ENCODE measurements around the gene DOK6. TPM values are rescaled to one million over a fixed set of nuclear protein-coding genes. Genes with fewer than 3 reads are reported as not detected.

Gene DOK6
- total RNA-seq, 1 donor from 2014 or later, result 0.43 TPM

DNA sequence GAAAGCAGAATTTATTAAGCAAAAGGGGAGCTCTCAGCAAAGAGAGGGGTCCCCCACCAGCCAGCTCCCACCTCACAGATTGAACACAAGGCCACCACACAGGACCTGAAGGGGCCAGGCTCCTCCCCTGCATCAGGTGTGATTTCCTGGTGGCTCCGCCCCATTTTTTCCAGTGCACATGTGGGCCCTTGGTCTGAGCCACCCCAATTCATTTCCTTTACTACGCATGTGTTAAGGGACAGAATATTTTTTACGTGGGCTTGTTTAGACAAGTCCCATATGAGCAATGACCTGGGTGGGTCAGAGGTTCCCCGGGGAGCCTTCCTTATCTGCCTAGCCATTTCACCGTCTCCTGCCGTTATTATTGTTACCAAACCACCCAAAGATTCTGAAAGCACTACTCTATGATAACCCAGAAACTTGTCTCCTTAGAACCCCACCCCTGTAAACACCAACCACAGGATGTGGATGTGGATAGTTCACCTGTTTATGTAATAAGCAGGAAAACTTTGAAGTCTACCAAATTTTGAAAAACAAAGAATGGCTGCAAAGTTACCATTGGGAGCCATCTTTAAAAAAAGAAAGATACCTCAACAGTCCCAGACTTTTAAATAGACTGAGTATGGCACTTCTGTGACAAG is 355.3 kb downstream of the DOK6 start:
- Mint-ChIP-seq H3K27ac (no peak overlapping the region), H3K36me3 (no peaks in the 10 kb centered on the region), H3K9me3 (peaks cover 3% of the 10 kb centered on the region), H3K27me3 (ENCODE audit: insufficient read depth, low read depth) (peaks cover 3% of the 10 kb centered on the region), H3K4me1 (peaks cover 14% of the 10 kb centered on the region), H3K4me3 (no peak overlapping the region)
- H4K20me1 ChIP-seq (ENCODE audit: low read depth), result no peaks in the 10 kb centered on the region
- H3K27me3 ChIP-seq, result no peaks in the 10 kb centered on the region
- no peak overlapping the region for H3K27ac ChIP-seq
- DNase-seq (ENCODE audit: low spot score), result no peak
- no peaks in the 10 kb centered on the region for H3K79me2 ChIP-seq (ENCODE audit: low read depth)
- no peaks in the 10 kb centered on the region for H3K36me3 ChIP-seq
- H3K4me1 ChIP-seq, result peaks cover 10% of the 10 kb centered on the region
- H2AFZ ChIP-seq (replicated peaks), result no peak overlapping the region
- no peak overlapping the region for H3K4me2 ChIP-seq
- no peak overlapping the region for H3K4me3 ChIP-seq
- no peaks in the 10 kb centered on the region for H3K9me3 ChIP-seq (ENCODE audit: low read depth)
- H3K9ac ChIP-seq, result no peak overlapping the region
- H3F3A ChIP-seq (ENCODE audit: low read depth), result no peaks in the 10 kb centered on the region
- TF ChIP-seq, protein P1, sequence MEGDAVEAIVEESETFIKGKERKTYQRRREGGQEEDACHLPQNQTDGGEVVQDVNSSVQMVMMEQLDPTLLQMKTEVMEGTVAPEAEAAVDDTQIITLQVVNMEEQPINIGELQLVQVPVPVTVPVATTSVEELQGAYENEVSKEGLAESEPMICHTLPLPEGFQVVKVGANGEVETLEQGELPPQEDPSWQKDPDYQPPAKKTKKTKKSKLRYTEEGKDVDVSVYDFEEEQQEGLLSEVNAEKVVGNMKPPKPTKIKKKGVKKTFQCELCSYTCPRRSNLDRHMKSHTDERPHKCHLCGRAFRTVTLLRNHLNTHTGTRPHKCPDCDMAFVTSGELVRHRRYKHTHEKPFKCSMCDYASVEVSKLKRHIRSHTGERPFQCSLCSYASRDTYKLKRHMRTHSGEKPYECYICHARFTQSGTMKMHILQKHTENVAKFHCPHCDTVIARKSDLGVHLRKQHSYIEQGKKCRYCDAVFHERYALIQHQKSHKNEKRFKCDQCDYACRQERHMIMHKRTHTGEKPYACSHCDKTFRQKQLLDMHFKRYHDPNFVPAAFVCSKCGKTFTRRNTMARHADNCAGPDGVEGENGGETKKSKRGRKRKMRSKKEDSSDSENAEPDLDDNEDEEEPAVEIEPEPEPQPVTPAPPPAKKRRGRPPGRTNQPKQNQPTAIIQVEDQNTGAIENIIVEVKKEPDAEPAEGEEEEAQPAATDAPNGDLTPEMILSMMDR (IDR thresholded peaks at IDR 0.05), result no peak
- TF ChIP-seq EZH2phosphoT487 (IDR thresholded peaks at IDR 0.05) (no peak), EZH2 (IDR thresholded peaks at IDR 0.05) (no peak)

- Histone ChIP-seq H3K9me3 (ENCODE audit: low read depth) (no peaks in the 10 kb centered on the region), H3K79me2 (ENCODE audit: low read depth) (no peaks in the 10 kb centered on the region), H4K20me1 (ENCODE audit: low read depth) (no peaks in the 10 kb centered on the region), H3K4me2 (no peak overlapping the region), H3K4me3 (no peak overlapping the region), H3F3A (ENCODE audit: low read depth) (no peaks in the 10 kb centered on the region), H3K27ac (no peak overlapping the region), H3K9ac (no peak overlapping the region), H2AFZ (replicated peaks) (peak overlapping the region; percentile 69), H3K36me3 (no peaks in the 10 kb centered on the region), H3K4me1 (peaks cover 10% of the 10 kb centered on the region), H3K27me3 (no peaks in the 10 kb centered on the region)
- peaks cover 14% of the 10 kb centered on the region for H3K4me1 Mint-ChIP-seq
- peaks cover 3% of the 10 kb centered on the region for H3K27me3 Mint-ChIP-seq (ENCODE audit: insufficient read depth, low read depth)
- no peaks in the 10 kb centered on the region for H3K36me3 Mint-ChIP-seq
- peak; percentile 23 for DNase-seq (ENCODE audit: low spot score)
- H3K9me3 Mint-ChIP-seq, result peaks cover 2% of the 10 kb centered on the region
- no peak overlapping the region for H3K27ac Mint-ChIP-seq
- TF ChIP-seq, protein P1 (IDR thresholded peaks at IDR 0.05), result no peak
- TF ChIP-seq EZH2phosphoT487 (IDR thresholded peaks at IDR 0.05) (no peak), EZH2 (IDR thresholded peaks at IDR 0.05) (no peak)
- no peak overlapping the region for H3K4me3 Mint-ChIP-seq
These were observed 357.0 kb downstream of the DOK6 start for GRCh38 chr18:69757733-69758132.

GRCh38 chr18:69758458-69758857 is 357.8 kb downstream of the DOK6 start:
- Histone ChIP-seq H3K27me3 (no peaks in the 10 kb centered on the region), H4K20me1 (ENCODE audit: low read depth) (no peaks in the 10 kb centered on the region), H2AFZ (replicated peaks) (peak overlapping the region; percentile 69), H3K9ac (no peak overlapping the region), H3K9me3 (ENCODE audit: low read depth) (no peaks in the 10 kb centered on the region), H3K79me2 (ENCODE audit: low read depth) (no peaks in the 10 kb centered on the region), H3K4me2 (no peak overlapping the region), H3K36me3 (no peaks in the 10 kb centered on the region), H3K4me1 (peaks cover 10% of the 10 kb centered on the region), H3K4me3 (no peak overlapping the region), H3K27ac (no peak overlapping the region), H3F3A (ENCODE audit: low read depth) (no peaks in the 10 kb centered on the region)
- no peak for DNase-seq (ENCODE audit: low spot score)
- Mint-ChIP-seq H3K27ac (no peak overlapping the region), H3K9me3 (peaks cover 2% of the 10 kb centered on the region), H3K36me3 (no peaks in the 10 kb centered on the region), H3K4me1 (peaks cover 12% of the 10 kb centered on the region), H3K4me3 (no peak overlapping the region), H3K27me3 (ENCODE audit: insufficient read depth, low read depth) (peaks cover 1% of the 10 kb centered on the region)
- no peak for TF ChIP-seq EZH2 (IDR thresholded peaks at IDR 0.05)

- H3K4me3 Mint-ChIP-seq, result no peak overlapping the region
- H3F3A ChIP-seq (ENCODE audit: low read depth), result no peaks in the 10 kb centered on the region
- no peak overlapping the region for H3K27ac Mint-ChIP-seq
- peaks cover under 1% of the 10 kb centered on the region for H3K9me3 Mint-ChIP-seq
- no peaks in the 10 kb centered on the region for H3K27me3 Mint-ChIP-seq (ENCODE audit: insufficient read depth, low read depth)
- no peaks in the 10 kb centered on the region for H3K27me3 ChIP-seq
- no peak overlapping the region for H3K27ac ChIP-seq
- peaks cover 12% of the 10 kb centered on the region for H3K4me1 Mint-ChIP-seq
- no peak overlapping the region for H3K9ac ChIP-seq
- H3K36me3 Mint-ChIP-seq, result no peaks in the 10 kb centered on the region
- no peaks in the 10 kb centered on the region for H4K20me1 ChIP-seq (ENCODE audit: low read depth)
- no peaks in the 10 kb centered on the region for H3K36me3 ChIP-seq
- DNase-seq (ENCODE audit: low spot score), result no peak
- TF ChIP-seq EZH2 (IDR thresholded peaks at IDR 0.05) (no peak), EZH2phosphoT487 (IDR thresholded peaks at IDR 0.05) (no peak)
- TF ChIP-seq, protein P1 (IDR thresholded peaks at IDR 0.05), result no peak
- peaks cover 10% of the 10 kb centered on the region for H3K4me1 ChIP-seq
- no peak overlapping the region for H2AFZ ChIP-seq (replicated peaks)
- H3K4me3 ChIP-seq, result no peak overlapping the region
- no peak overlapping the region for H3K4me2 ChIP-seq
- H3K9me3 ChIP-seq (ENCODE audit: low read depth), result no peaks in the 10 kb centered on the region
- no peaks in the 10 kb centered on the region for H3K79me2 ChIP-seq (ENCODE audit: low read depth)
These were observed 358.4 kb downstream of the DOK6 start for GRCh38 chr18:69759046-69759445.
